Cardiac fibroblast (primary cell): ENCODE results near the gene TENM4.

Experiments used
- DNase-seq, 2 donors: peaks; one replicate each; pipeline versions ENCODE4 v3.0.0 to v3.0.0-alpha.2; 2010; ENCODE audit warnings: low read depth in 2 of 2
- H3K4me3 ChIP-seq, 2 donors: replicated peaks in 1 of 2; 1 replicate in 1 of 2; 2 replicates in 1 of 2; pipeline ENCODE4 v1.5.1; 2011; ENCODE audit warnings: low read depth in 2 of 2, low read length in 2 of 2, mild to moderate bottlenecking in 2 of 2, moderate library complexity in 1 of 2
- TF ChIP-seq, protein P1 (sequence below): IDR thresholded peaks from one replicate; pipeline ENCODE4 v1.5.1; 2011; ENCODE audit warnings: low read depth, mild to moderate bottlenecking, low read length, inconsistent platforms

TENM4 gene

DNA sequence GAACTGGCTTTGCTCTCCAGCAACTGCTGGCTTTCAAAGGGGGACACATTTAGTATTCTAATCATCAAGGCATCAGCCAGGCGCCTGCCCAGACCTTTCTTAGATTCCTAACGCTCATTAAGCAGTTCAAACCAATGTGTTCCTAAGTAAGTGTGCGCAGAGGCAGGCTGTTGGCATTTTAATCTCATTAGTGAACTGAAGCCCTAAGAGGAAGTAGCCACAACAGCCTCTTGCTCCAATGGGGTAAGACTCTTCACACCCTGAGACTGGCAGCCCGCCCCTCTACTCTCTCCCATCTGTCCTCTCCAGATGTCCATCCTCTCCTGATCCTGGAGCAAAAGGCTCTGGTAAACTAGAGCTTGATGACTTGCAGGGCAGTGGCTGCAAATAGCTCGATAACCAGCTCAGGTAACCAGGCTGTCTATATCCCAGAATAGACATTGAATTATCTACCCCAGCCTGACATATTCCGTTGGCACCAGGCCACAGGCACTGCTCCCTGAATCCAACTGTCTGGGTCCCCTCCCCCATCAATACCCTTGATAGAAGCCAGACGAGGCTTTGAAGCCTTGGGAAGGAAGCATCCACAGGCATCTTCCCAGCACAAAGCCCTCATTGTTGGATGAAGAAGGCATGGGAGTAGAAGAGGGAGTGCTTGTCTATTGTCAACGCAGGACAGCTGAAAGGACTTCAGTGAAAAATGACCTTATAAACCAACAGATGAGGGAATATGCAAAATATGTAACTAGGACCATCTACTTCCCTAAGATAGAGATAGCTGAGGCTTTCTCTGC is 321.1 kb downstream of the TENM4 start:
- TF ChIP-seq, protein P1, sequence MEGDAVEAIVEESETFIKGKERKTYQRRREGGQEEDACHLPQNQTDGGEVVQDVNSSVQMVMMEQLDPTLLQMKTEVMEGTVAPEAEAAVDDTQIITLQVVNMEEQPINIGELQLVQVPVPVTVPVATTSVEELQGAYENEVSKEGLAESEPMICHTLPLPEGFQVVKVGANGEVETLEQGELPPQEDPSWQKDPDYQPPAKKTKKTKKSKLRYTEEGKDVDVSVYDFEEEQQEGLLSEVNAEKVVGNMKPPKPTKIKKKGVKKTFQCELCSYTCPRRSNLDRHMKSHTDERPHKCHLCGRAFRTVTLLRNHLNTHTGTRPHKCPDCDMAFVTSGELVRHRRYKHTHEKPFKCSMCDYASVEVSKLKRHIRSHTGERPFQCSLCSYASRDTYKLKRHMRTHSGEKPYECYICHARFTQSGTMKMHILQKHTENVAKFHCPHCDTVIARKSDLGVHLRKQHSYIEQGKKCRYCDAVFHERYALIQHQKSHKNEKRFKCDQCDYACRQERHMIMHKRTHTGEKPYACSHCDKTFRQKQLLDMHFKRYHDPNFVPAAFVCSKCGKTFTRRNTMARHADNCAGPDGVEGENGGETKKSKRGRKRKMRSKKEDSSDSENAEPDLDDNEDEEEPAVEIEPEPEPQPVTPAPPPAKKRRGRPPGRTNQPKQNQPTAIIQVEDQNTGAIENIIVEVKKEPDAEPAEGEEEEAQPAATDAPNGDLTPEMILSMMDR = no peak
- DNase-seq = no peak
- H3K4me3 ChIP-seq = no peak overlapping the region

DNA sequence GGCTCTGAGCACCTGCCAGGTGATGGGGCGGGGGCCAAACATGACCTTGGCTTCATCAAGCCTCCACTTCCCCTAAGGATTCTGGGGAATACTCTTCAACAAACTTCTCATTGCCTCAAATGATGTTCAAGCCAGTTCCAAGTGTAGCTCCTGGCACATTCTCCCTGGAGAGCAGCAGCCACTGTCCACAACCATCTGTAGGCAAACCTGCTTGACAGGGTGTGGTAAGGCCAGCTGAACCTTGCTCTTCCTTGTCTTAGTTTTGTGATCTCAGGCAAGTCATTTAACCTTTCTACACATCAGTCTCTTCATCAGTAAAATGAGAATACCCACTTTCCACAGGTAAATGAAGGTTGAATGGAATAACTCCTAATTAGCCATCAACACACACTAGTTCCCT is 323.3 kb downstream of the TENM4 start:
- no peak overlapping the region for H3K4me3 ChIP-seq
- TF ChIP-seq, protein P1 = no peak
- no peak for DNase-seq

DNA sequence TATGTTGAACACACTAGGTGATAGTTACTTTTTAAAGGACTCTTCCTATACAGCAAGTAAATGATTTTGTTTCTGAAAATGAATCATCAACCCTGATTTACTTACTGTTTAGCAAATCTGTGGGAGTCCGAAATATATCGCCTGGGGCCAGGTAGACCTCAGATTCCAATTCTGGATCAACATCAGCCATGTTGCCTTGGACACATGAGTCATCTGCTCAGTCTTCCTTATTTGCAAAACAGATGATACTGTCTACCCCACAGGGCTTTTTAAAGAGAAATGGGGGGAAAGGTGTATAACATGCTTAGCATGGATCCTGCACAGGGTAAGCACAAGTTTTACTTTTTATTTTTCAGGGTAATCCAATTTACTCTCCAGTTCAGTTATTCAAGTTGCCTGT is 324.2 kb downstream of the TENM4 start:
- TF ChIP-seq, protein P1 = no peak
- H3K4me3 ChIP-seq = no peak overlapping the region
- DNase-seq = no peak

DNA sequence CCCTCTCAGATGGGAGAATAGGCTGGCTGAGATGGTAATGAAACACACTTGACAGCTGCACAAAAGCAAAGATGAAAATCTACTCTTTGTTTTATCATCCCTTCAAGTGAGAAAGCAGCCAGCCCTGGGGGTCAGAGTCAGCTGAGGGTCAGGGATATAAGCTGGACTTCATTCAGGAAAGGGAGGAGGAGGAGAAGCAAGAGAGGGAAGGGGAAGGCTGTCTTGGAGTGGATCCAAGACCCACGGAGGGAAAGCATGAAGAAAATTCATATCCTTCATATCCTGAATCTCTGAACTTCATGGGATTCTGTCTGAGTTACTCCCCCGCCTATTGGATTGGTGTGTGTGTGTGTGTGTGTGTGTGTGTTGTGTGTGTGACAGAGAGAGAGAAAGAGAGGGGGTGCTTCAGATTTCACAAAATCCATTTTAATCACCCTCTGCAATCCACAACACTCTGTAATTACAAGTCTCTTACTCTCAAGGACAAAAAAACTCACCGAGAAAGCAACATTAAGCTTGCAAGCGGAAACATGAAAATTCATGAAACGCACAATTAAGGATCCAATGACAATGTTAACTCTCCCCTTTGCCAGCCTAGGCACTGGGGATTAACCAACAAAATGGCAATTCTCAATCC is 327.7 kb downstream of the TENM4 start:
- no peak overlapping the region for H3K4me3 ChIP-seq
- peak in 1 of 2 donors; percentile 29 for DNase-seq
- TF ChIP-seq, protein P1 = no peak

DNA sequence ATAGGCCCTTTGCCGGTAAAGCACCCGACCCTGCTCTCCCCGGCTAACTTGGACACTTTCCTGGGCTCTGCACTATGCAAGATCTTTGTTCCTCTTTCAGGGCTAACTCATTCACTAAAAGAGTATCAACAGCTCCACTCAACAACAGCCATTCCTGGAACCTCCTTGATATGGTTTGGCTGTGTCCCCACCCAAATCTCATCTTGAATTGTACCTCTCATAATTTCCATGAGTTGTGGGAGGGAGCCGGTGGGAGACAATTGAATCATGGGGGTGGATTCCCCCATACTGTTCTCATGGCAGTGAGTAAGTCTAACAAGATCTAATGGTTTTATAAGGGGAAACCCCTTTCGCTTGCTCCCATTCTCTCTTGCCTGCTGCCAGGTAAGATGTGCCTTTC is 330.0 kb downstream of the TENM4 start:
- TF ChIP-seq, protein P1 = no peak
- no peak for DNase-seq

DNA sequence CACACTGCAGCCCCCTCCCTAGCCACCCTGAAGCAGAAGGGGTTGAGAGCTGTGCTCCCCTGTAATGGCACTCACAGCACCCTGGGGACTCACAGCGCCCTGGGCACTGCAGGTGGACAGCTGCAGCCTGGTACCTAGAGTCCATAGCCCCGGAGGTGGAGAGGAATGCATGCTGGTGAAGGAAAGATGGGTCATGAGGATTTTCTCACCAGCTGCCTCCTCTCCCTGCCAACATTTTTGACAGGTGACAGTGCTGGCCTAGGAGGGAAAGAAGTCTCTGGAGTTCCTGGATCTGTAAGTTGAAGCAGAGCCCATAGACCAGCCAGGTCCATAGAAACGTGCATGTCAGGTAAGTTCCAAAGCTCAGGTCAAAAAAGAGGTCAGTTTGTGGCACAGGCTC is 330.5 kb downstream of the TENM4 start:
- DNase-seq = no peak
- H3K4me3 ChIP-seq = no peak overlapping the region

More for the DNA sequence above, 330.0 kb downstream of the TENM4 start:
- no peak overlapping the region for H3K4me3 ChIP-seq

More for the DNA sequence above, 330.5 kb downstream of the TENM4 start:
- TF ChIP-seq, protein P1 = no peak
